HL-60/S4 treated with phorbol 12-myristate 13-acetate at 8.2 ng/mL for 4 days and 3 days (cell line): Measurements from ENCODE around the gene BEND4.
"Not testable (repeated sequence)": the region's sequence is repeated elsewhere in the genome, so short reads cannot be mapped to it uniquely, and the experiment has no call there.

ENCODE experiments used
- in situ Hi-C: fragments of 300-500 bp; cut with MboI; formaldehyde crosslinking; loops from 2 replicates; pipeline ENCODE4 v1.15.0; 2022; ENCODE audit warnings: low sequenced_read_pairs

The BEND4 gene

GRCh38 chr4:42152507-42153504 is at the start of gene BEND4:
Gene BEND4 (minus strand): TSS chr4:42152655. CDS start chr4:42152143, 512 bp downstream.
- in situ Hi-C loops: no loop called here

- in situ Hi-C loops: no loop called here
These were observed 44.9 kb upstream of the BEND4 start for GRCh38 chr4:42197341-42197740.

GRCh38 chr4:42172921-42173320 is 20.5 kb upstream of the BEND4 start:
- in situ Hi-C loops: no loop called here

- in situ Hi-C loops: no loop called here
These were observed 19.8 kb upstream of the BEND4 start for GRCh38 chr4:42172128-42172790.

- in situ Hi-C loops: no loop called here
These were observed 15.3 kb upstream of the BEND4 start for GRCh38 chr4:42167709-42168108.

GRCh38 chr4:42166186-42166585 is 13.7 kb upstream of the BEND4 start:
- in situ Hi-C loops: not testable (repeated sequence)

- in situ Hi-C loops: no loop called here
These were observed 7.0 kb upstream of the BEND4 start for GRCh38 chr4:42159271-42160001.

GRCh38 chr4:42151568-42152506 is 618 bp downstream of the BEND4 start:
- in situ Hi-C loops: no loop called here

- in situ Hi-C loops: no loop called here
These were observed 1.5 kb downstream of the BEND4 start for GRCh38 chr4:42150653-42151567.

- in situ Hi-C loops: no loop called here
These were observed 3.5 kb downstream of the BEND4 start for GRCh38 chr4:42149004-42149403.

GRCh38 chr4:42148425-42148824 is 4.0 kb downstream of the BEND4 start:
- in situ Hi-C loops: no loop called here

GRCh38 chr4:42144028-42144427 is 8.4 kb downstream of the BEND4 start:
- in situ Hi-C loops: no loop called here

- in situ Hi-C loops: no loop called here
These were observed 9.9 kb downstream of the BEND4 start for GRCh38 chr4:42142591-42142990.

GRCh38 chr4:42136371-42136770 is 16.1 kb downstream of the BEND4 start:
- in situ Hi-C loops: no loop called here

GRCh38 chr4:42133006-42133405 is 19.4 kb downstream of the BEND4 start:
- in situ Hi-C loops: no loop called here

- in situ Hi-C loops: no loop called here
These were observed 20.4 kb downstream of the BEND4 start for GRCh38 chr4:42132099-42132498.

GRCh38 chr4:42123071-42123644 is 29.3 kb downstream of the BEND4 start:
- in situ Hi-C loops: no loop called here

GRCh38 chr4:42122237-42122636 is 30.2 kb downstream of the BEND4 start:
- in situ Hi-C loops: no loop called here

GRCh38 chr4:42119886-42120285 is 32.6 kb downstream of the BEND4 start:
- in situ Hi-C loops: no loop called here
